Activated effector memory CD4-positive, alpha-beta T cell treated with anti-CD3 and anti-CD28 coated beads, Interleukin-2, amount 50 U/mL, for 16 hours (primary cell): ENCODE results near the gene ITGB3.

Source experiments
- DNase-seq: peaks from one replicate; pipeline ENCODE4 v3.0.0-alpha.2; 2020

The ITGB3 gene

DNA sequence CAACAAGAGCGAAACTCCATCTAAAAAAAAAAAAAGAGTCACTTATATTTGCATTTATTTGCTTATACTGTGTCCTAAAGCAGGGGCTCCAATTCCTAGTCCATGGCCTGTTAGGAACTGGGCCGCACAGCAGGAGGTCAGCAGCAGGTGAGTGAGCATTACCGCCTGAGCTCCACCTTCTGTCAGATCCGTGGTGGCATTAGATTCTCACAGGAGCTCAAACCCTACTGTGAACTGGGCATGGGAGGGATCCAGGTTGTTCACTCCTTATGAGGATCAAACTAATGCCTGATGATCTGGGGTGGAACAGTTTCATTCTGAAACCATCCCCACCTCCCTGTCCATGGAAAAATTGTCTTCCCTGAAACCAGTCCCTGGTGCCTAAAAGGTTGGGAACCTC lies 24.9 kb downstream of the ITGB3 start:
- DNase-seq = no peak

DNA sequence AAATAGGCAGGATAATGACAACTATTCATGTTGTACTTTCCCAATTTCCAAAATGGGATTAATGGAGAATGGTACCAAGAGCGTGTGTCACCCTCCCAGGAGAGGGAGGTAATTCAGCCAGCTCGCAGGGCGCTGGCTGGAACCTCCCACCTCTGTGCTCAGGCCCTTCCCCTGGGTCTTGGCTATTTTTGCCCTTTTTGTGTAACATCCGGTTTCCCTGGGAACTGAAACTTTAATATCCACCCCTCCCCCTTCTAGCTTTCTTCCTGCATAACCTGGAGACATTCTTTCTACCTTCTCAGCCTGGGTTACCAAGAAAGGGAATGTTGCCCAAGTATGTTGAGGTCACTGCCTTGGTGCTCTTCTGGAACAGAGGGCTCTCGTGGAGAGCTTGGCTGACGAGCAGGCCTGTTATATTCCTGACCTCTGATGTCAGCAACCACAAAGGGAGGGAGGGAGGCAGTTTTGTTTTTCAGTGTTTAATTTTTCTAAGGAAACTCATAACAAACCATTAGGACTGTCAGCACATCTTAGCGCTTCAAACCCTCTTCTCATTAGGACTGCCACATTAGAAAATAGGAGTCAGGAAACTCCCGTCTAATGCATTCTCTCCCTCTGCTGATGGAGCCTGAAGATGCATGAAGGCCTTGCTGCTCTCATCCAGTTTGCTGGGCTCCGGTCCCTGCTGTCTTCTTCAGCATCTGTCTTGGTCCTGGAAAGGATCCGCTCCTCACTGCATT lies 25.6 kb downstream of the ITGB3 start:
- no peak for DNase-seq

DNA sequence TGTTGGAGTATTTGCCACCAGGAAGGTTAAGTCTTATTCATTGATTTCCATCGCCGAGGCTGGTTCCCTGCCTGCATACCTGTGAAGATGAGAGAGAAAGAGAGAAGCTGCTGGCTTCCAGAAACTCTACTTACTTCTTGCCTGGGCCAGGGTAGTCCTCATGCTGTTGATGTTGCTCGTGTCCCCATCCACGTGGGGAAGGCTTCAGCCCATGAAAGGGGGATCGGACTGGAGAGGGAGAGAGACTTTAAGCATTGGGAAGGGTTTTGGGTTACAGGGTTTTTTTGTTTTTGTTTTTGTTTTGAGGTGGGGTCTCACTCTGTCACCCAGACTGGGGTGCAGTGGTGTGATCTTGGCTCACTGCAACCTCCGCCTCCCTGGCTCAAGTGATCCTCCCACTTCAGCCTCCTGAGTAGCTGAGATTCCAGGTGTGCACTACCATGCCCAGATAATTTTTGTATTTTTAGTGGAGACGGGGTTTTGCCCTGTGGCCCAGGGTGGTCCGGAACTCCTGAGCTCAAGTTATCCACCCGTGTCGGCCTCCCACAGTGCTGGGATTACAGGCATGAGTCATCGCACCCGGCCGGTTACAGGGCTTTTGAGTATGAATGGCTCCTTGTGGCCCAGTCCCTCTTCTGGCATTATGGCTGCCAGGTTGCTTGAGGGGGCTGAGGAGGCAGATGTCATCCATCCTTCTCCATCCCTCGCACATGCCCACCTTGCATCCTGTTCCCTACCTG lies 26.6 kb downstream of the ITGB3 start:
- DNase-seq = no peak

DNA sequence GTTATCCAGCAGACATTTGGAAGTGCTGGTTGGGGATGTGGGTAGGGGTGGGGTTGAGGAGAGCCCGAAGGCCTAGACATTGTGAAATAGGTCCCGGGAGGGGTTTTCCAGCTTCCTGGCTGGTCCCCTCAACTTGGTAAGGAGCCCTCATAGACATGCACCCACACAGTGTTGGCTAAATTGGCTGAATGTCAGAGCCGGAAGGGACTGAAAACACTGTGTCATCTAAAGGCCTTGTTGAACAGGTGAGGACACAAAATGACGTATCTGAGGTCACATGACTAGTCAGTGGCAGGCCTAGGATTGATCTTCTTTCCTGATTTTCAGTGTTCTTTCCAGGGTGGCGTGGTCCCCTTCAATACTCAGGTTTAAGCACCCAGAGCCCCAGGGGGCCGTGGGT lies 27.6 kb downstream of the ITGB3 start:
- DNase-seq = no peak

DNA sequence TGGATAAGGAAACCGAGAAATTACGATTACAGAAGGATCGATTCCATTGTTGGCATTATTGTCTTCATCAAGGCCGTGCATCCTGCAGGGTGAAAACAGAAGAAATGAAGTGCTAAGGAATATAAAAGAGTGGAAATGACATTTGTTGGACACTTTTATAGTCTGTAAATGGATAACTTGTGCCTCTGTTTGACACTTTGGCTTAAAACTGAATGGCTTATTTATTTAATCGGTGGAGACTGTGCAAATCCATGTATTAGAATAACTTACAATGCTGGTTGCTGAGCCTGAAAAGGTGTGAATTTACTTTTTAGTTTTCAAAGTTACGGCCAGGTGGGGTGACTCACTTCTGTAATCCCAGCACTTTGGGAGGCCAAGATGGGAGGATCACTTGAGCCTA lies 31.4 kb downstream of the ITGB3 start:
- no peak for DNase-seq

DNA sequence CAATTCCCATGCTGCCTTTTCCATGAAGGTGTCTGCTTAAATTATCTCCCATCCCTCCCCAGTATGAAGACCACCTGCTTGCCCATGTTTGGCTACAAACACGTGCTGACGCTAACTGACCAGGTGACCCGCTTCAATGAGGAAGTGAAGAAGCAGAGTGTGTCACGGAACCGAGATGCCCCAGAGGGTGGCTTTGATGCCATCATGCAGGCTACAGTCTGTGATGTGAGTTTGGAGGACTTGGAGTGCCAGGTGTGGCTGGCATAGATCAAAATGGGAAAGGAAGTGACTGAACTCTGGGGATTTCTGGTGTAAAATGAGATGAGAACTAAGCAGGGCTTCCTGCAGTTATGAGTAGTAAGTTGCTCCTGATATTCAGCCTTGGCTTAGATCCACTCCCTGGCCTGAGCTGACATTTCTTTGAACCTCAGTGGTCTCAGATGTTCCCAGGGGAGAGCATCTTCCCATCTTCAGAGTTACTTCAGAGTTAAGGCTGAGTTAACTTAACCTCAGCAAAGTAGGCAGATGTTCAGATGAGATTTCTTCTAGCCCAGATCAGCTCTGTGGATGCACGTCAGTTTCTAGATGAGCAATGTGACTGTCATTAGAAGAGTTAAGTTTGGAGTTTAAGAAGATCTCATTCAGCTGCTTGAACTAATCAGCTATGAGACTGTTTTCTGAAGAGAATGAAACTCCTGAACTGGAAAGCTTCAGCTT lies 32.7 kb downstream of the ITGB3 start:
- no peak for DNase-seq

DNA sequence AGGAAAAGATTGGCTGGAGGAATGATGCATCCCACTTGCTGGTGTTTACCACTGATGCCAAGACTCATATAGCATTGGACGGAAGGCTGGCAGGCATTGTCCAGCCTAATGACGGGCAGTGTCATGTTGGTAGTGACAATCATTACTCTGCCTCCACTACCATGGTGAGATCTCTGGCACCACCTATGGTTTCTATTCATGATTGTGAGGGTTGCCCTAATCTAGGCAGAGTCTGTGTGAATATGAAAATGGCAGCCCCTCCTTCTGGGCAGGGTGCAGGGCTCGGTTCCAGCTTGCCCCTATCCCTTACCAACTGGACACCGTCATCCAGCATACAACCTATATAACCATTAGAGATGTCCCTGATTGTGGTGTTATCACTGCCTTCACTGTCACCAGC lies 33.4 kb downstream of the ITGB3 start:
- no peak for DNase-seq

DNA sequence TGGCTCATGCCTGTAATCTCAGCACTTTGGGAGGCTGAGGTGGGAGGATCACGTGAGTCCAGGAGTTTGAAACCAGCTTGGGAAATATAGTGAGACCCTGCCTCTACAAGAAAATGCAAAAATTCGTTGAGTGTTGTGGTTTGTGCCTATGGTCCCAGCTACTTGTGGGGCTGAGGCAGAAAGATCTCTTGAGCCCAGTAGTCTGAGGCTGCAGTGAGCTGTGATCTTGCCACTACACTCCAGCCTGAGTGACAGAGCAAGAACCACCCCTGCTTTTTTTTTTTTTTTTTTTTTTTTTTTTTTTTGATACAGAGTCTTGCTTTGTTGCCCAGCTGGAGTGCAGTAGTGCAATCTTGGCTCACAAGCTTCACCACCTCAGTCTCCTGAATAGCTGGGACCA lies 34.0 kb downstream of the ITGB3 start:
- no peak for DNase-seq

DNA sequence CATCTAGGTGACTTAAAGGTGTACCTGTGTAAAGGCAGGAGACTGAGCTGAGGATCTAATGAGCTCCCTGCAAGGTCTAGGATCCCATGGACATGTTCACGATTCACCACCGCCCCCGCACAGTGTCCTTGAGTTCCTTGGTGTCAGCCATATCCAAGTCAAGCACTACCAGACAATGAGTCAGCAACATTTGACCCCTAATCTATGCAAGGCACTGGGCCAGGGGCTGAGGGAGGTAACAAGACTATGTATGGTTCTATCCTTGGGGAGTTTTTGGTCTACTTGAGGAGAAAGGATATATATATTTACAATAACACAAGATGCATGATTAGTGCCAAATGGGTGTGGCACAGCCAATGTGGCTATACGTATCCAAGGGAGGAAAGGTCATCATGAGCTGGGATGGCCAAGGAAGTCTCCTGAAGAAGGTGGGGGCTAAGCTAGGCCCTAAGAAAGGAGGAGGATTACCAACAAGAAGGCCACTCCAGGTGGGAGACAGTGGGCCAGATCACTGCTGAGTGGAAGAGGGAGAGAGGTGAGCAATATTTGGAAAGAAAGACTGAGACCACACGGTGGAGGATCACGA lies 35.0 kb downstream of the ITGB3 start:
- DNase-seq = no peak

DNA sequence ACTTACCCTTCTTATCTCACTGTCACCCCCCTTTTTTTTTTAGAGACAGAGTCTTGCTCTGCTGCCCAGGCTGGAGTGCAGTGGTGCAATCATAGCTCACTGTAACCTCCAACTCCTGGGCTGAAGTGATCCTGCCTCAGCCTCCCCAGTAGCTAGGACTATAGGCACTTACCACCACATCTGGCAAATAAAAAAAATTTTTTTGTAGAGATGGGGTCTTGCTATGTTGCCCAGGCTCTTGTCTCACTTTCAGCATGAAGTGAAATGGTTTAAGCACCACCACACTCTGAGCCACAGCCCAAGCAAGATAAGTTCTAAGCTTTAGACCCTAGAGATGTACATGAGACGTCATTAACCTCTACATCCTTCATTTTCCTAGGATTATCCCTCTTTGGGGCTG lies 35.7 kb downstream of the ITGB3 start:
- DNase-seq = no peak

DNA sequence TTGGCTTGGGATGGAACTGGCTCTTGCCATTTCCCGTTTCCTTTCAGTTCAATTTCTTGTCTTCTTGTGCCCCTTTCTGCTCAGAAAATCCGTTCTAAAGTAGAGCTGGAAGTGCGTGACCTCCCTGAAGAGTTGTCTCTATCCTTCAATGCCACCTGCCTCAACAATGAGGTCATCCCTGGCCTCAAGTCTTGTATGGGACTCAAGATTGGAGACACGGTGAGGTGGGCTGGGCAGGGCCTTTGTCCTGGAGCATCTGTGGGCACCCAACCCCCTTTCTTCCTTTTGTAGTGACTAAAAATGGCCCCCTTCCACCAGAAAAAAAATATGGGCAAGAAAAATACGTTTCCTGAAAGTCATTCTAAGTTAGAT lies 37.2 kb downstream of the ITGB3 start:
- DNase-seq = no peak

DNA sequence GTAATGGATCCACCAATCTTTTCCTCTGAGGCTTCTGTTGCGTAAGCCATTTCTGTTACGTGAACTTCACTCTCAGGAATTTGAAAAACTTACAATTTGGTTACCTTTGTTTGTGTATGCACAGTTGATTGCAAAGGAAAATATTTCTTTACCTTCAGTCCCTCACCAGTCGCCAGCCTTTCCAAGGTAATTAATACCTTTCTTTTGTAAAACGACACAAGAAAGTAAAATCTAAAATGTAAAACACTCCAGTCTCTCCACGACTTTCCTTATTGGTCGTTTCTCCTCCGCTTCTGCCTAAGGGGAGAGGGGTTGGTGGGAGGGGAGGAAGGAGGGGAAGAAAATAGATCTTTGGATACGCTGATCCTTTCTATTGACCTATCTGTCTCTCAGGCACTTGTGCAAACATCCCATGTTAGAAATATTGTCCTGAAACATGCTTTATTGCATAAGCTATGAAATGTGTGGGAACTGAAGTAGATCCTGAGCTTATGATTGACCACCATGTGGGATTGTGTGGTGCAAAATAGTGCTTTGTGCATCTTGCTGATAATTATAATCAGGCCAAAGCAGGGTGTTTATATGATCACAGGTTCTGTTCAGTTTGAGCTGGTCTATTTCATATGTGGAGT lies 37.7 kb downstream of the ITGB3 start:
- DNase-seq = no peak

DNA sequence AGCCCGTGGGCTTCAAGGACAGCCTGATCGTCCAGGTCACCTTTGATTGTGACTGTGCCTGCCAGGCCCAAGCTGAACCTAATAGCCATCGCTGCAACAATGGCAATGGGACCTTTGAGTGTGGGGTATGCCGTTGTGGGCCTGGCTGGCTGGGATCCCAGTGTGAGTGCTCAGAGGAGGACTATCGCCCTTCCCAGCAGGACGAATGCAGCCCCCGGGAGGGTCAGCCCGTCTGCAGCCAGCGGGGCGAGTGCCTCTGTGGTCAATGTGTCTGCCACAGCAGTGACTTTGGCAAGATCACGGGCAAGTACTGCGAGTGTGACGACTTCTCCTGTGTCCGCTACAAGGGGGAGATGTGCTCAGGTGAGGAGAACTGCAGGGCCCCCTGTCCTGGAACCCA lies 38.6 kb downstream of the ITGB3 start:
- DNase-seq = no peak

DNA sequence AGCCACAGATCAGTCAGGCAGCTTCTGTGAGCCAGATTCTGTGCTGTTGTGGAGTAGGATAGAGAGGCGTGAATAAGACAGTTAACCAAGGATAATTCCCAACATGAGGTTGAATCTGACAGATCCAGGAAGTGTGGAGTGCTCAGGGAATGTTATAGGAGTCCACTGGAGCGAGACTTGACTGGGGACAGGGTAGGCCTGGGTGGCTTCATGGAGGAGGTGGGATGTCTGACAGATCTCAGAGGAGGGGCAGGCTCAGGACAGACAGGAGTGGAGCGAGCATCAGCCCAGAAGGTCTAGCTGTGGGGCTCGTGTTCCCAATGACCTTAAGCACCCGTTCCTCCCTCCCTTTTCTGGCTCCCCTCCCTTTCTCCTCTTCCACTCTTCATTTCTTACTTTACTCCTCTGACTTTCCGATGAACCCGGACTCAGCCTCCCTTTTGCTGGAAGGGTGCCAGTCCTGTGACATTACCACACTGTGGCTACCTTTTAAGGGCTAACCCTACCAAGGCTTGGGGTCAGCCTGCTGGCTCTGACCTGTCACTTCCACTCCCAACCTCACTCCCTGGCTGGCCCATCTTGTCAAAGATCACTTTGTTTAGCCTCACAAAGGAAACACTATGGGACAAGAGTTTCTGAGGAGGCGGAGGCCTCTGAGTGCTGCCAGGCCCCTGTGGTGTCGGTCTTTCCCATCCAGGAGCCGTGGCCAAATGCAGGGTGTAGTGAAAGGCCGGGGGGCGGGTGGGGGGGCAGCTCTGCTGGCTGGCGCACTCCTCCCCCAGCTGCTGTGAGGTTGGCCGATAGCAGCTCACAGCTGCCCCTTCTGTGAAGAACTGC lies 41.6 kb downstream of the ITGB3 start:
- no peak for DNase-seq

DNA sequence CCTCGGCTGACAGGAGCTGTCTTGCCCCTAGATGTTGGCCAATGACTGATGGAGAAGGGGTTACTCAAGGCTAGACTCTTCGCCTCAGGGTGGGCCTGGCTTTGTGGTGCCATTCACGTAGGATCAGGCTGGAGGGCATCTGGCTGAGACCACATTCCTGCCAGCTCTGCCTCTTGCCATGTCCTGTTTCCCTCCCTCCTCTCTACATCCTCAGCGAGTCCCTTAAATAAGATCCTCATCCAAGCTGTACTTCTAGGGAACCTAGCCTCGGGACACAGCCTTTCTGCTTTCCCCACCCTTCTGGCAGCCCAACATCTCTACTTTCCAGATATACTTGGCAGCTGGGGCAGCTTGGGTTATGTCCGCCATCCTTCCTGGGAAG lies 42.2 kb downstream of the ITGB3 start:
- no peak for DNase-seq

DNA sequence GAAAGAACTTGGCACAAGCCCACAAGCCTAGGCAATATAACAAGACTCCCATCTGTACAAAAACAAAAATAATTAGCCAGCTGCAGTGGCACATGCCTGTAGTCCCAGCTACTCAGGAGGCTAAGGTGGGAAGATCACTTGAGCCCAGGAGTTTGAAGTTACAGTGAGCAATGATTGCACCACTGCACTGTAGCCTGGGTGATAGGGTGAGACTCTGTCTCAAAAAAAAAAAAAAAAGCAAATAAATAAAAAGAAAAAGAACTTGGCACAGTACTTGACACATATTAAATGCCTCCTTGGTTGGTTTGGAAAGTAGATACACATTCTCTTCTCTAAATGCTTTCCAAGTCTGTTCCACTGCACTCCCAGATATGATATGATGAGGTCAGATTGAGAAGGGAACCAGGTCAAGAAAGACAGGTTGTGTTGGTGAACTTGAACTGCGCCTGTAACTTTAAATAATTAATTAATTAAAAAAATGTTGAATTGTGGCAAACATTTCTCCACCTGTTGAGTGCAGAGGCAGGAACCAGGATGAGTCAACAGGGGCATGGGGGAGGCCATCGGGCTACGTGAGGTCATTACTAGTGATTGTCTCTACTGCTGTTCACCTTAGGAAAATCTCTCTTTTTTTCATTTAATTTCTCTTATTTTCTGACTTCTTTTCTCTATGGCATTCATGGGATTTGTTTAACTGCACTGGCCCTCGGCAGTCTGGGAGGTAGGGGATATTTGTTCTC lies 44.2 kb downstream of the ITGB3 start:
- no peak for DNase-seq

DNA sequence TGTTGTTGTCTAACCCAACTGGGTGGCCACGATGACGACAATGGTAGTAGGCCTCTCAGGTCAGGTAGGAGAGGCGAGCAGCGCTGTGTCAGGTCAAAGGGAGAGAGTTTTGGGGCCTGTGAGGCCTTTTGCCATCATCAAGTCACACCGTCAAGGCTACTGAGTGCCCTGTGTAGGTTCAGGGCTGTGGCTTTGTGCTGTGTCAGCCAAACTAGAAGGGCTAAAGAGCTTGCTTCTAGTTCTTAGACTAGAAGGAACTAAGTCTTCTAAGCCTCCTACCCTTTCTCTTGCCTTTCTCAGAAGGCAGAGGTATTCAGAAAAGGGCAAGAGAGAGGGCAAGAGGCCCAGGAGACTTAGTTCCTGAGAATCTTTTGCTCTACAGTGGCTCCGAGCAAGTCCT lies 45.1 kb downstream of the ITGB3 start:
- no peak for DNase-seq

DNA sequence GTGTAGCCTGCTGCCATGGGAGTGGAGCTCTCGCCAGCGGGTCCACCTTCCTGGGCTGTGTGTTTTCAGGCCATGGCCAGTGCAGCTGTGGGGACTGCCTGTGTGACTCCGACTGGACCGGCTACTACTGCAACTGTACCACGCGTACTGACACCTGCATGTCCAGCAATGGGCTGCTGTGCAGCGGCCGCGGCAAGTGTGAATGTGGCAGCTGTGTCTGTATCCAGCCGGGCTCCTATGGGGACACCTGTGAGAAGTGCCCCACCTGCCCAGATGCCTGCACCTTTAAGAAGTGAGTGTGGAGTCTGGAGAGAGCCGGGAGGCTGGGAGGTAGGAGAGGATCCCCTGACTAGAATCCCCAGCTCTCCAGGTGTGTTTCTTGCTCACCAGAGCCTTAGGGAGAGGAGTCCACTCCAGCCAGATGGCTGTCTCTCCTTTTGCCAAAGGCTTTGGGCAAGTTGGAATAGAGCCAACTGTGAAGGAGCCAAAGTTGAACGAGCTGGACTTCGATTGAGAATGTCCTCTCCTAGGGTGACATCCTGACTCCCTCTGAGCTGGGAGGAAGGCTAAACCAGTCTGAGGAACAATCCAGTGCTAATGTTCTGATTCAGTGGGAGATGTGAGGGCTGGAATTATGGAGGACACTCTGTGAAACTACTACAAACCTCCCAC lies 45.7 kb downstream of the ITGB3 start:
- DNase-seq = no peak

DNA sequence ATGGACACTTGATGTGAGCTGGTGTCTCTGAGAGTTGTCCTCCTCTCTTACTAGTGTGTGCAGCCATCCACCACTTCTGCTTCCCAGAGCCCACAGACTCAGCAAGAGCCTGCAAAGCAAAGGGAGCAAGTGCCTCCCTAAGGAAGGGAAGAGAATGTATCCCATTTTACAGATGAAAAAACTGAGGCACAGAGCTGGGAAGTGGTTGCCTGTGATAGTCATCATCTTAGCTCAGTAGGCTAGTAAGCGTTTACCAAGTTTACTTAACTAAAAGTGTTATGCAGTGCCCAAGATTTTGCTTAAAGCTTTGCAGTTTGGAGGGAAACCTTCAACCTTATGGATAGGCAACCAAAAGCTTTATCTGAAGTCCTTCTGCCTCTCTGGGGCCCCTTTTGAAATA lies 47.1 kb downstream of the ITGB3 start:
- no peak for DNase-seq

DNA sequence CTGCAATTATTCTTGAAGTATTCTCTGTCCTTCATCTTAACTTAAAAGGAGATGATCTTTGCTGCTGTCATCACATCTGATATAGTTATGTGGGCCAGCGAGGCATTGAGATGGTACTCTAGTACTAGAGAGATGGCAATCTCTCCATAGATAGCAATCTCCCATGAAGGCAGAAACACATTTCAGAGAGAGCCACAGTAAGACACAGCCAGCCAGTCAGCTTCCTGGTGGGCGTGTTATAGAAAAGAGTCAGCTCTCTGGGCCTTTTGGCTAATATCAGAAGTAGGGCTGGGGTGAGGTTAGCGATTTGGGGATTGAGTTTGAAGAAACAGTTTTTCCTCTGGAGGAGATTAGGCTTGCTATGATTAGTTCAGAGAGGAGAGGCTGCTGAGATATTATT lies 47.5 kb downstream of the ITGB3 start:
- no peak for DNase-seq

DNA sequence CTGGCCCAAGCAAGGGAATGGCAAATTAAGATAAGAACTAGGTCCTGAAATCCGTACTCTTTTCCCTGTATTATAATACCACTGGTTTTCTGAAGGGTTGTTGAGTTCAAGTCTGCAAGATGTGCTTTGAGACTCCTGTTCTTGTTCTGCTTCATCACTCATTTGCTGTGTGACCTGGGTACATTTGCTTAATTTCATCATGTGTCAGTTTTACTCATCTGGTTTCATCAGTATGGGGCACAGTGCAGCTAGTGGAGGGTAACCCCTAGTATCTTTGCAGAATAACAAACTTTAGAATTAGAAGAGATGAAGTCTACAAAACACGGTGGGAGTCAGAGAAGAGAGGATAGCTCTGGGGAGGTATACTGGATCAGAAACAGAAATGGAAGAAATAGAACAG lies 48.2 kb downstream of the ITGB3 start:
- DNase-seq = no peak
